Uterus (tissue), 4 donors: ENCODE data around the gene PLA1A. TPM values are rescaled to one million over a fixed set of nuclear protein-coding genes. Genes with fewer than 3 reads are reported as not detected.
"Not testable (repeated sequence)": the region's sequence is repeated elsewhere in the genome, so short reads cannot be mapped to it uniquely, and the experiment has no call there.

Experiments
- DNase-seq, 2 donors: peaks; one replicate each; pipeline ENCODE4 v3.0.0-alpha.2; 2019 to 2020
- H3K27ac ChIP-seq, 2 donors: fragments of 200-600 bp; sonication (generic); 1 replicate in 1 of 2; 2 replicates in 1 of 2; pipeline ENCODE4 v1.5.1; 2016 to 2018
- H3K27me3 ChIP-seq, 2 donors: fragments of 200-600 bp; sonication (generic); one replicate each; pipeline ENCODE4 v1.5.1; 2018 to 2019; ENCODE audit warnings: control low read depth in 1 of 2
- H3K36me3 ChIP-seq, 2 donors: fragments of 200-600 bp; sonication (generic); one replicate each; pipeline ENCODE4 v1.5.1; 2019; ENCODE audit warnings: control low read depth in 1 of 2
- H3K4me1 ChIP-seq, 2 donors: fragments of 200-600 bp; sonication (generic); one replicate each; pipeline ENCODE4 v1.5.1; 2018 to 2019; ENCODE audit warnings: control low read depth in 1 of 2
- H3K4me3 ChIP-seq, 2 donors: fragments of 200-600 bp; sonication (generic); 1 replicate in 1 of 2; 2 replicates in 1 of 2; pipeline ENCODE4 v1.5.1; 2018 to 2019; ENCODE audit warnings: mild to moderate bottlenecking in 1 of 2
- H3K9me3 ChIP-seq, 2 donors: fragments of 200-600 bp; sonication (generic); one replicate each; pipeline ENCODE4 v1.5.1; 2019; ENCODE audit warnings: control low read depth in 1 of 2
- CTCF ChIP-seq, 4 experiments: fragments of 200-600 bp in 2 of 4; fragments of 450-650 bp in 2 of 4; sonication (generic) in 2 of 4; IDR thresholded peaks; one replicate each; pipeline ENCODE4 v1.5.1; 2016 to 2019; ENCODE audit warnings: antibody characterized with exemption in 4 of 4, mild to moderate bottlenecking in 2 of 4, moderate library complexity in 1 of 4
- POLR2A ChIP-seq, 2 donors: fragments of 450-650 bp; IDR thresholded peaks; one replicate each; pipeline ENCODE4 v1.6.1; 2016; ENCODE audit warnings: antibody characterized with exemption in 2 of 2, mild to moderate bottlenecking in 1 of 2, moderate library complexity in 1 of 2
- intact Hi-C: fragments of 100-400 bp; cut with DNase I; formaldehyde crosslinking; loops from one replicate; pipeline ENCODE4 v1.15.1; 2023; ENCODE audit warnings: low total_unique reads
- total RNA-seq, 4 donors: library from RNA; depleted of rRNA in 3 of 4; stranded (reverse); fragments of >200 nt in 3 of 4; gene quantifications; one replicate each; pipeline versions ENCODE4 v1.1.0 to v1.2.4, GENCODE V29; 2014 to 2023
- donor health status: DM: yes; HTN: yes; CAD: no.

The PLA1A gene
- total RNA-seq, 4 donors from 2014 or later: 11.9 to 37.1 (median 16.5) TPM; not detected in 1

GRCh38 chr3:119558626-119559317, 38.9 kb upstream of the PLA1A start:
- DNase-seq: no peak
- no peaks in the 10 kb centered on the region for H3K36me3 ChIP-seq

GRCh38 chr3:119559441-119559963, 38.2 kb upstream of the PLA1A start, which contains the start of gene CD80:
CD80 (minus strand) TSS chr3:119559614; CDS start chr3:119557728, 1,886 bp downstream.
- Histone ChIP-seq H3K27ac (no peak within 1 kb of the TSS), H3K27me3 (no peaks in the 10 kb centered on the region), H3K36me3 (no peaks in the 10 kb centered on the region), H3K4me1 (no peaks in the 10 kb centered on the region), H3K4me3 (no peak within 1 kb of the TSS), H3K9me3 (no peaks in the 10 kb centered on the region)
- no peak for TF ChIP-seq CTCF (IDR thresholded peaks at IDR 0.05)
- intact Hi-C loops: no loop called here
- DNase-seq: no peak

More at GRCh38 chr3:119558626-119559317, 38.9 kb upstream of the PLA1A start:
- no peak overlapping the region for H3K27ac ChIP-seq
- H3K27me3 ChIP-seq: no peaks in the 10 kb centered on the region
- TF ChIP-seq CTCF (IDR thresholded peaks at IDR 0.05) (no peak), POLR2A (IDR thresholded peaks at IDR 0.05) (no peak)
- H3K9me3 ChIP-seq: no peaks in the 10 kb centered on the region
- H3K4me1 ChIP-seq: no peaks in the 10 kb centered on the region
- no peak overlapping the region for H3K4me3 ChIP-seq
- intact Hi-C loops: no loop called here

- intact Hi-C loops: no loop called here
- no peaks in the 10 kb centered on the region for H3K9me3 ChIP-seq
- H3K4me1 ChIP-seq: no peaks in the 10 kb centered on the region
- no peak overlapping the region for H3K27ac ChIP-seq
- H3K4me3 ChIP-seq: no peak overlapping the region
- DNase-seq: no peak
- H3K36me3 ChIP-seq: no peaks in the 10 kb centered on the region
- no peaks in the 10 kb centered on the region for H3K27me3 ChIP-seq
- no peak for TF ChIP-seq POLR2A (IDR thresholded peaks at IDR 0.05)
- no peak for TF ChIP-seq CTCF (IDR thresholded peaks at IDR 0.05)
These were observed 37.5 kb upstream of the PLA1A start for GRCh38 chr3:119560160-119560559.

- H3K4me3 ChIP-seq: no peak overlapping the region
- H3K27ac ChIP-seq: no peak overlapping the region
- no peaks in the 10 kb centered on the region for H3K4me1 ChIP-seq
- H3K9me3 ChIP-seq: no peaks in the 10 kb centered on the region
- no peaks in the 10 kb centered on the region for H3K27me3 ChIP-seq
- DNase-seq: no peak
- TF ChIP-seq CTCF (IDR thresholded peaks at IDR 0.05): no peak
- no peak for TF ChIP-seq POLR2A (IDR thresholded peaks at IDR 0.05)
- H3K36me3 ChIP-seq: no peaks in the 10 kb centered on the region
- intact Hi-C loops: no loop called here
These were observed 35.3 kb upstream of the PLA1A start for GRCh38 chr3:119562307-119562961.

- H3K4me1 ChIP-seq, intact Hi-C loops, H3K4me3 ChIP-seq, H3K27me3 ChIP-seq, H3K27ac ChIP-seq, H3K36me3 ChIP-seq, H3K9me3 ChIP-seq, DNase-seq: not testable (repeated sequence)
These were observed 34.4 kb upstream of the PLA1A start for GRCh38 chr3:119563334-119563733.
